GM12892 (cell line): ENCODE data around the gene ATP8A2.

Experiments
- POLR2A ChIP-seq: IDR thresholded peaks from 2 replicates; pipeline ENCODE4 v1.6.1; 2011; ENCODE audit warnings: low read depth, low read length, control low read depth
- POLR2AphosphoS5 ChIP-seq: IDR thresholded peaks from 2 replicates; pipeline ENCODE4 v1.6.1; 2011; ENCODE audit warnings: low read depth, low read length, control low read depth

GRCh38 chr13:25784119-25784518 is 412.3 kb downstream of the ATP8A2 start:
- no peak for TF ChIP-seq POLR2A
- no peak for TF ChIP-seq POLR2AphosphoS5
